Neuron (in vitro differentiated cells): ENCODE data around the gene C9orf85.
"Not testable (repeated sequence)": the region's sequence is repeated elsewhere in the genome, so short reads cannot be mapped to it uniquely, and the experiment has no call there.

Source experiments
- H2AFZ ChIP-seq: one replicate; pipeline ENCODE4 v1.6.1; 2013; ENCODE audit warnings: low read depth, mild to moderate bottlenecking, inconsistent platforms, low read length, moderate library complexity
- H3K27me3 ChIP-seq: one replicate; pipeline ENCODE4 v1.6.1; 2013; ENCODE audit warnings: low read length; ENCODE audit not compliant: insufficient read depth
- H3K36me3 ChIP-seq: one replicate; pipeline ENCODE4 v1.6.1; 2013; ENCODE audit warnings: low read length; ENCODE audit not compliant: insufficient read depth
- H3K4me1 ChIP-seq: one replicate; pipeline ENCODE4 v1.6.1; 2013; ENCODE audit warnings: low read length; ENCODE audit not compliant: insufficient read depth
- H3K4me3 ChIP-seq: 2 replicates; pipeline ENCODE4 v1.5.1; 2013; ENCODE audit warnings: mild to moderate bottlenecking, low read length, moderate library complexity
- H3K9me3 ChIP-seq: one replicate; pipeline ENCODE4 v1.6.1; 2013; ENCODE audit warnings: low read length

The C9orf85 gene

GRCh38 chr9:71890042-71890679 lies 21.3 kb upstream of the C9orf85 start:
- Histone ChIP-seq H2AFZ (no peak overlapping the region), H3K4me3 (no peak overlapping the region), H3K36me3 (peaks cover 4% of the 10 kb centered on the region)

DNA sequence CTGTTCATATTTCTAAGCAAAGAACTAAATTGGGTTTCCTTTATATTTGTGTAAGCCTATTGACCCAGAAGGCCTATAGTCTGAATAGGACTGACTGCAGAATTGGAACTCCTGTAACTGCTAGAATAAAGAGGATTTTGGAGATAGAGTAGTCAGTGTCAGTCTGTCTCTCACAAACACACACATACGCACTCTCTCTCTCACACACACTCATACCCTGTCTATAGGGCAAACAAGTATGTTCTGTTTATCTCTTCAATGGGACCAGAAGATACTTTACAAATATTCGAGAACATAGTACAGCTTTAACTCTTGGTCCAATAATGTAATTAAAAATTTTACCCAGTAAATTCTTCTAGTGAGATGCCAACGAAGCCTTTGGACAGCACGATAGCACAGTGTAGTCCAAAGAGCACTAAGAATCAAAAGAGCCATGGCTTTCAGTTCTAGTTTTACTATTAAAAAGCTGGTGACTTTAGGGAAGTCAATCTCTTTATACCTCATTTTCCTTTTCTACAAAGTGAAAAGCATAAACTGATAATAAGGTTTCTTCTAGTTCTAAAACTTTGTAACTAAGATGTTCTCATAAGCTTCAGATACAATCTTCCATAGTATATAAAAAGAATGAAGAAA lies 19.8 kb upstream of the C9orf85 start:
- H3K4me1 ChIP-seq: no peaks in the 10 kb centered on the region
- H3K27me3 ChIP-seq: no peaks in the 10 kb centered on the region
- no peak overlapping the region for H3K4me3 ChIP-seq
- no peak overlapping the region for H2AFZ ChIP-seq
- H3K9me3 ChIP-seq: no peaks in the 10 kb centered on the region
- peaks cover 4% of the 10 kb centered on the region for H3K36me3 ChIP-seq

More at GRCh38 chr9:71890042-71890679, 21.3 kb upstream of the C9orf85 start:
- Histone ChIP-seq H3K9me3 (no peaks in the 10 kb centered on the region), H3K4me1 (no peaks in the 10 kb centered on the region), H3K27me3 (no peaks in the 10 kb centered on the region)

- Histone ChIP-seq H3K27me3 (no peaks in the 10 kb centered on the region), H3K4me3 (no peak overlapping the region), H2AFZ (no peak overlapping the region), H3K4me1 (no peaks in the 10 kb centered on the region), H3K36me3 (peaks cover 2% of the 10 kb centered on the region), H3K9me3 (no peaks in the 10 kb centered on the region)
Observed at GRCh38 chr9:71895117-71895516, 16.3 kb upstream of the C9orf85 start.

- Histone ChIP-seq H3K9me3 (no peaks in the 10 kb centered on the region), H3K36me3 (peaks cover under 1% of the 10 kb centered on the region), H2AFZ (no peak overlapping the region), H3K4me3 (no peak overlapping the region), H3K4me1 (no peaks in the 10 kb centered on the region), H3K27me3 (no peaks in the 10 kb centered on the region)
Observed at GRCh38 chr9:71895955-71896354, 15.5 kb upstream of the C9orf85 start.

DNA sequence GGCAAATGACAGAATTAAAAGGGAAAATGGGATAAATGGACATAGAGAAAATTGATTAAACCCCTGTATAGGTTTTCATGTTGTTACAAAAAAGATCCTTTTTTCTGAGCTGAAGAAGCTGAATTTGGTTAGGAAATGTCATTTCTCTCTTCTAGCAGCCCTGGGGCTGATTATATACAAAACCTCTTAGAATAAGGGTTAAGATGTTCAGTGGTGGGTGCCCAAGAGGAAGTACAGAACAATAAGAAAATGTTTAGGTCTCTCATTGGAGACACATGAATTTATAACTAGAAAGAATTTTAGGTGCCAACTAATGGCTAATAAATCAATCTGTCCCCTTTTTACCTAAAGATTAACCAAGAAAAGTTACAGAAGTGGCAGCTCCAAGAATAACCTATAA lies 14.7 kb upstream of the C9orf85 start:
- H3K27me3 ChIP-seq: no peaks in the 10 kb centered on the region
- no peak overlapping the region for H3K4me3 ChIP-seq
- H3K36me3 ChIP-seq: no peaks in the 10 kb centered on the region
- H2AFZ ChIP-seq: no peak overlapping the region
- no peaks in the 10 kb centered on the region for H3K9me3 ChIP-seq
- no peaks in the 10 kb centered on the region for H3K4me1 ChIP-seq

- H3K36me3 ChIP-seq: no peaks in the 10 kb centered on the region
- no peaks in the 10 kb centered on the region for H3K27me3 ChIP-seq
- H2AFZ ChIP-seq: no peak overlapping the region
Observed at GRCh38 chr9:71897577-71897976, 13.9 kb upstream of the C9orf85 start.

DNA sequence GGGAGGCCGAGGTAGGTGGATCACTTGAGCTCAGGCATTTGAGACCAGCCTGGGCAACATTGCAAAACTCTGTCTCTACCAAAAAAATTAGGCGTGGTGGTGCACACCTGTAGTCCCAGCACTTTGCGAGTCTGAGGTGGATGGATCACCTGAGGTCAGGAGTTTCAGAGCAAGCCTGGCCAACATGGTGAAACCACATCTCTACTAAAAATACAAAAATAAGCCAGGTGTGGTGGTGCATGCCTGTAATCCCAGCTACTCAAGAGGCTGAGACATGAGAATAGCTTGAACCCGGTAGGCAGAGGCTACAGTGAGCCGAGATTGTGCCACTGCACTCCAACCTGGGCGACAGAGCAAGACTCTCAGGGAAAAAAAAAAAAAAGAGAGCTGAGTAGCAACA lies 12.7 kb upstream of the C9orf85 start:
- not testable (repeated sequence) for H2AFZ ChIP-seq, H3K27me3 ChIP-seq, H3K4me1 ChIP-seq, H3K9me3 ChIP-seq, H3K36me3 ChIP-seq, H3K4me3 ChIP-seq

More at GRCh38 chr9:71897577-71897976, 13.9 kb upstream of the C9orf85 start:
- Histone ChIP-seq H3K4me3 (no peak overlapping the region), H3K4me1 (no peaks in the 10 kb centered on the region), H3K9me3 (no peaks in the 10 kb centered on the region)

DNA sequence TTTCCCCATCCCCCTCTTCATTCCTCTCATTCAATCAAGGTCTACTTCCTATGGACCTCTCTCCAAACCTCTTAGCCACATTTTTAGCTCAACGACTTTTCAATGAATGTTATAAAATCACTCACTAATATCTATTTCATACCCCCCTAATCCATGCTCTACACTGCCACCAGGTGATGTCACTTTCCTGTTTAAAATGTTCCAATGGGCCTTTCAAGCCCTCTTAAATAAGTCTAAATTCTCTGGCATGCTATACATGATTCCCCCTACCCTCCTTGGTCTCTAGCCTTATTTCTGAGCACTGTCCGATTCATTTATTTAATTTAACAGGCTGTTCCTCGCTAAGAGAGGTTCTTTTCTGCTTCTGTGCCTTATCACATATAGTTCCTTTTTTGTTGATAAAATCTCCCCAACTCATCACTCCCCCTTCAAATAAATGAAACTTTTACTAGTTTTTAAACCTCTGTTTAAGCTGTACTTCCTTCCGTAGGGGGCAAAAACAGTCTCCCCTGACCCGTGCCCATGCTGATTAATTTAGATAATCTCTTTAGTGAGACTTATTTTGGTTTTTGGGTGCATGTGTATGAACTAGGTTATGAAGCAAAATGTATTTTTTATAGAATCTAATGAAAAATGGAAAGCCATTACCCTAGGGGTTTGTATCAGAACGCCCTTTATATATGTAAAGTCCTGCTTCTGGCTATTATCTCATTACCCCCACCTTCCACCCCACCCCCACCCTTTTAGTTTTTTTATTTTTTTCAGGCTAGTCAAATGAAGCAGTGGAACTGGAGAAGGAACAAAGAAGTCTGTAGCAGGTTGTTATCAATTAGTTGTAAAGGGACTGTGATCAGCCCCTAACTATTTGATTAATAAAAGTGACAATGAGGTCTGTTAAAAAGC lies 9.5 kb upstream of the C9orf85 start:
- Histone ChIP-seq H3K36me3 (peaks cover 14% of the 10 kb centered on the region), H3K4me3 (no peak overlapping the region), H3K4me1 (no peaks in the 10 kb centered on the region)

GRCh38 chr9:71904076-71904475 lies 7.4 kb upstream of the C9orf85 start:
- Histone ChIP-seq H3K9me3 (peaks cover 2% of the 10 kb centered on the region), H3K4me3 (no peak overlapping the region), H2AFZ (no peak overlapping the region), H3K27me3 (no peaks in the 10 kb centered on the region), H3K36me3 (peaks cover 14% of the 10 kb centered on the region), H3K4me1 (peaks cover 10% of the 10 kb centered on the region)

More for the DNA sequence above, 9.5 kb upstream of the C9orf85 start:
- Histone ChIP-seq H2AFZ (no peak overlapping the region), H3K27me3 (no peaks in the 10 kb centered on the region), H3K9me3 (peaks cover 2% of the 10 kb centered on the region)

- Histone ChIP-seq H3K36me3 (peaks cover 14% of the 10 kb centered on the region), H3K4me3 (peak overlapping the region; percentile 82), H2AFZ (no peak overlapping the region), H3K9me3 (peaks cover 2% of the 10 kb centered on the region), H3K4me1 (peaks cover 29% of the 10 kb centered on the region), H3K27me3 (no peaks in the 10 kb centered on the region)
Observed at GRCh38 chr9:71908825-71909224, 2.6 kb upstream of the C9orf85 start.

DNA sequence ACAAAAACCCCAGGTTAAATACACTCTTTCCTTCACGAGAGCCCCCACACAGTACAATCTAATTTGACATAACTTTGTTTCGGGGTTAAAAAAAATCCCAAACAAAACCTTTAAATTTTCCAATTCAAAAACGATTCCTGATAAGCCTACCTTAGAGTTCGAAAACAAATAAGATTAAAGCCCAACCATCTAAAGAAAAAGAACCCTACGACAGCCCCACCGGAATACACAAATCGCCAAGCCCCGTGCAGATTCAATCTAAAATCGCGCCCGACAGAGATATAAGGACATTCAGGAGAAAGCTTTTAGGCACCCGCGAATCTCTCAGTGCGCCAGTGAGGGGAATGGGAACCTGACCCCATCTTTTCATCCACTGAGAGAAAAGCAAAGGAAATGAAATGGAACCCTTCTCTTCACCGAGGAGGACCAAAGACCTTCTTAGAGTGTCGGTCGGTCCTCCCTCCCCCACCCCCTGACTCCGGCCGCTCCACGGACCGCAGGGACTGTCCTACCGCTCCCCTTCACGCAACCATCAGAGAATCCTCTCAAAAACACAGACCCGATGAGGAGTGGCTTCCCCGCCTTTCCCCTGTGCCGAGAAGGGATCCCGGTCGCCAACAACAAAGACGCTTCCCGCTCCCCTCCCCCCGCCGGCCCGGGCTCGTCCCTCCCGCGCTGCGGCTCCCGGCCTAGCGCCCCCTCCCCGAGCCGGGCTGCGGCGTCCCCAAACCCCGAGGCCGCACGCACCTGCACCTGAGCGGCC lies 1.4 kb upstream of the C9orf85 start:
- Histone ChIP-seq H3K27me3 (no peaks in the 10 kb centered on the region), H3K4me1 (peaks cover 31% of the 10 kb centered on the region), H3K36me3 (peaks cover 13% of the 10 kb centered on the region), H3K4me3 (peak overlapping the region; percentile 82), H3K9me3 (peaks cover 2% of the 10 kb centered on the region), H2AFZ (peak overlapping the region; percentile 10)

- Histone ChIP-seq H3K27me3 (no peaks in the 10 kb centered on the region), H3K4me1 (peaks cover 31% of the 10 kb centered on the region), H3K4me3 (peak overlapping the region; percentile 82), H3K36me3 (peaks cover 8% of the 10 kb centered on the region), H2AFZ (peak overlapping the region; percentile 10), H3K9me3 (peaks cover 2% of the 10 kb centered on the region)
Observed at GRCh38 chr9:71910650-71911060, 784 bp upstream of the C9orf85 start.
